NCI-H1105 treated with DMSO at 0.1 percent for 48 hours (cell line): ENCODE data around the gene ALPK3.
"Not testable (repeated sequence)": the region's sequence is repeated elsewhere in the genome, so short reads cannot be mapped to it uniquely, and the experiment has no call there.

Source experiments
- DNase-seq: peaks from one replicate; lab custom pipeline; 2025; lab: John Stamatoyannopoulos, UW

The ALPK3 gene

DNA sequence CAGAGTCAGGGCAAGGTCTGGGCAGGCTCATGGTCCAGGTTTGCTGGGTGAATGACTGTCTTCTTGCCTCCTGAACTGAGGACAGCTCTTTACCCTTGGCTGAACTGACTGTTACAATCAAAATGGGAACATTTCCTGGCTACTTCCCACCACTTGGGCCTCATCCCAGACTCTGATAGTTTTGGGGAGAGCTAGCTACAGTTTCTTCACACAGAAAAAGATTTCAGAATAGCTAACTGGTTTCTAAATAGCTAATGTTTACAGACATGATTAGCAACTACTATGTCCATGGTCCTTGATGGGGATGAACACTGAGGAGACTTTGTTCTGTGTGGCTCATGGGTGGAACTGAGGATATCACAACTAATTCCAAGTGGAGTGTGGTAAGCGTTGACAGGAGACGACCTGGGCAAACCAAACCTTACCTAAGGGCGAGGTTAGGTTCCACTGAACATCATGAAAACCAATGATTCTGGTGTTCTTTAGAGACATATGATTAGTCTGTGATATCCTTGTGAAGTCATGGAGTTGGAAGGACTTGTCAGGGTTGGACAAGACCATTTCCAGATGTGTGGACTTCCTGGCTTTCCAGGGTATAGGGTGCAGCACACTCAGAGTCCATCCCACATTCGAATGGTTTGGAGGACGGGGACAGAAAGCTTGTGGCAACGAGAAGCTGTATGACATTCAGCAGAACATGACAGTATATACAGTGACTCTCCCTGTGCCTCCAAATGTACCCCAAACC lies 7.3 kb downstream of the ALPK3 start:
- DNase-seq = no peak

DNA sequence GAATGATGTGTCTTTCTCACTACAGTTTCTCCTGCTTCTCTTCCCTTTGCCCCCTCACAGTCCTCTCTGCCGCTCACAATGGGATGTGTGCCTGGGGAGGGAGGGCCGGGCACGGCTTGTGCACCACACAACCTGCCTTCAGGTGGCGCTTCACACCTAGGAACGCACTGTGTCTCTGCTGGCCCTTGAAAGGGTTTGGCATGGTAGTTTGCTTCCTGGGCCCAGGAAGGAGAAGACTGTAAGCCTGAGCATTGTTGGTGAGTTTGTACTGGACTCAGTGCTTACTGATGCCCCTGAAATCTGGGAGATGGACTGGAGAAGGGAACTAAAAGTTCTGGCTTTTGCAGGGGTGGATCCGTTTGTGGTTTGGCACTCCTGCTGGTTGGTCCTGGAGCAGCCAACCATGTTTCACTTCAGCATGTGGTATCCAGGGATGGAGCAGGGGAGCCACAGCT lies 9.2 kb downstream of the ALPK3 start:
- DNase-seq = no peak

DNA sequence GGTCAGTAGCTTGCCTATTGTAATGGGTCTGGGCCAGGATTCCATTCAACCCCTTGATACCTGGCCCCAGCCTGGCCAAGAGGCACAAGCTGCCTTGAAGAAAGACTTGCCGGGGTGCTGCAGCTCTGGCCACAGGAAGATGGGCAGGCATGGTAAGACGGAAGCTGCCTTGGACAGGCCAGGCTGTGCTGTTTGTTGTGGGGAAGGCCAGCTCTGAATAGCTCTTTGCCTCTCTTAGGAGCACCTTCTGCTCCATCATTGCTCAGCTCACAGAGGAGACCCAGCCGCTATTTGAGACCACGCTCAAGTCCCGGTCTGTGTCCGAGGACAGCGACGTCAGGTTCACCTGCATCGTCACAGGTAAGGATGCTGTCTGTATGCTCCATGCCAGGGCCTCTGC lies 10.1 kb downstream of the ALPK3 start:
- no peak for DNase-seq

DNA sequence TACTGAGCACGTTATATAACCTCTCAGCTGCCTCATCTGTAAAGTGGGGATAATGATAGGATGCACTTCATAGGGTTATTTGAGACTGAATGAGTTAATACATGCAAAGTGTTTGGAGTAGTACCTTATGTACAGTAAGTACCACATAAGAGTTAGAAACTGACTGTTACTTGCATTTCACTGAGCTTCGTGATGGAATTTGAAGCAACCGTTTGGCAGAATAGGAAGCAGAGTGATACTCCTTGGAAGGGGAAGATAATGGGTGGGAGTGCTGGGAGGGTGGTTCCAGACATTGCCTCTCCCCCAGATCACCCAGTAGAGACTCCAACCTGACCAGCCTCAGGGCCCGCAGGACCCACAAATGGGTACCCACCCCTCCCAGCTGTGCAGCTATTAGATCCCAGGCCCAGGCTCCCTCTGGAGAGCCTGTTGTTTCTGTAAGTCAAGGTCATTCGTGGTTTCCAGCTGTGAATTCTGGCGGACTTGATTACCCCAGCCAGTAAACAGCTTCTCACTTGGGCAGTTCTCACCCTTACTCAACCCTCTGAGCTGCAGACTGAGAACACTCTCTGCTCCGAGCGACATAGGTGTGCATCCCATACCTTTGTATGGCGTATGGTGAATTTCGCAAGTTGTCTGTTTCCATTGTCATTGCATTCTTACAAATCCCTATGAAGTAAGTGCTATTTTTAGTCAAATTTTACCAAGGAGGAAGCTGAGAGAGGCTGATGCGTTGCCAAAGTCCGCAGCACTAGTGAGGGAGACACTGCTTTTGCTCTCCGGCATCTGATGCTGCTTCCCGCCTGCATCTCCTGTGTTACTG lies 11.1 kb downstream of the ALPK3 start:
- no peak for DNase-seq

DNA sequence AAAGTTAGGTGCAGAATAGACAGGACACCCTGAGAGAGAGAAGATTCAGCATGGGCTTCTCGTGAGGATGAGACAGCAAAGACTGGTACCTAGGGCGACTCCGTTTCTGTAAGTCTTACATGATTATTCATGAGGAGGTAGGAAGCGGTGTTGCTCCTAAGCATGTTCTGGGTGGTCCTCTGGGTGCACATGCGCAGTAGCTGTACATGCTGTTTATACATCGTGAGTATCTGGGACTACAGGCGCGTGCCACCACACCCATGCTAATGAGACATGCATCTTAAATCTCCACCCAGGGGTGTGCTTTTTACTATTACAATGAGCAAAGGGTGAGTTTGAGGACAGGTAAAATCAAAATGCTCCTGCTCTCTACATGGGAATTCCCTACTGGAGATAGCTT lies 12.3 kb downstream of the ALPK3 start:
- DNase-seq = no peak

DNA sequence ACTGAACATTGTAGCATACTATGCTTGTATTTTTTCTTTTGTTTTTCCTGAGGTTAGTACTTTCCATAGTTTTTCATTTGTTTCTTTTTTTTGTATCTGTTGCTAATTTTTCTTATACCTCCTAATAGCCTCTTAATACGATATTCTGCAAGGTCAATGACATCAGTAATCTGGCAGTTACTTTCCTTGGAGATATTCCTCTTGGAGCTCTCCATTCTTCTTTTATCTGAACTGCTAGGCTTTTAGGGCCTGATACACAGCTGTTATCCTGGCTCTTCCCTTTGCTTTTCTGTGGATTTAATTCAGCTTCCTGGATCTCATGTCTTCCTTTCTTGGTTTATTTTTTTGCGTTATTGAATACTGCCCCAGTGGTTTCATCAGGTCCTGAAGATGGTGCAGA lies 12.9 kb downstream of the ALPK3 start:
- no peak for DNase-seq

DNA sequence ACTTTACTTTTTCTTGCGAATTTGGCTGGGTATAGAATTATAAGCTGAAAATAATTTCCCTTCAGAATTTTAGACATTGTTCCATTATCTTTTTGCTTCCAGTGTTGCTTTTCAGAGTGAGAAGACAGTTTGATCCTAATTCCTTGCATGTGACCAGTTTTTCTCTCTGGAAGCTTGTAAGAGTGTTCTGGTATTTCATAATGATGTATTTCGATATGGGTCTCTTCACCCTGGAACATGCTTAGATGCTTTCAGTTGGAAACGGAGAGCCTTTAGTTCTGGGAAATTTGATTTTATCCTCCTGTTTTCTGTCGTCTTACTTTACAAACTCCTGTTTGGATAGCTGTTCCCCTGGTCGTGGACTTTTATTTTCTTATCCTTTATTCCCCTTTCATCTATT lies 13.9 kb downstream of the ALPK3 start:
- no peak for DNase-seq

DNA sequence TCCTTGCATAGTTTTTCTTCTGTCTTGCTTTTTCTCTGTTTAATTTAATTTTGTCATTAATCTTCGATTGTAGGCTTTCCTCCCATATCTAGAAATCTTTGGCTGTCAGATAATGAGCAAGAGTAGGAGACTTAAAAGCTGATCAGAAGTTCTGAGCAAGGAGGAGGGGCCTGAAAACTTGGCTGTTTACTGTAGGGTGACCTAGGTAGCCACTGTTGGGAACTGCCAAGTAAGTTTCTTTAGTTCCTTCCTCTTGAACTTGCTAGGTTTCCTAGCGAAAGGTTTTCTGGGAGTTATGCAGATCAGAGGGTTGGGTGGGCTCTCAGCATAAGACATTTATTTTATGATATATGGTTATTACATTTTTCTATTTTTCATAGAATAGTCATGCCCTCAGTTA lies 14.5 kb downstream of the ALPK3 start:
- DNase-seq = no peak

DNA sequence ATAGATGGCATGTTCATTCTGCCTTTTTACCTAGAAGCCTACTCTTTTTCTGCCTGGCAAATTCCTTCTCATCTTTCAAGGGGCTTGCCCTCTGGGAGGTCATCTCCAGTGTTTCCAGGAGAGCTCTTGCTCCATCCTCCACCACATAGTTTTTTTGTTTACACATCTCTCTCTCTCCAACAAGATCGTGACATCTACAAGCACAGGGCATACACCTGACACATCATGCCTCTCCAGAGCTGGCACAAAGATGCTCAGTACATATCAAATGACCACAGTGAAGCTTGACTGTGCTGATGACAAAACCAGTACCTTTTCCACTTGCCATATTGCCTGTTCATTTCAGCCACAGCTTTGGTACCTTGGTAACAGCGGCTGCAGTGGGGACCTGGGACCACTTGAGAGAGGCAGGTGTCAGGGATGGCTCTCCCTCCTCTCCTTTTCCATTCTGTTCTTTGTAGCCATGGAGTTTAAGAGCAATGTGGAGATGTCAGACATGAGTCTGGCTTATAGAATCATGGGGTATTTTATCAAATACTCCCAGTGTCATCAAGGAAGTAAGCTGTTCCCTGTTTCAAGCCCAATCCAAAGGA lies 15.4 kb downstream of the ALPK3 start:
- DNase-seq = no peak

DNA sequence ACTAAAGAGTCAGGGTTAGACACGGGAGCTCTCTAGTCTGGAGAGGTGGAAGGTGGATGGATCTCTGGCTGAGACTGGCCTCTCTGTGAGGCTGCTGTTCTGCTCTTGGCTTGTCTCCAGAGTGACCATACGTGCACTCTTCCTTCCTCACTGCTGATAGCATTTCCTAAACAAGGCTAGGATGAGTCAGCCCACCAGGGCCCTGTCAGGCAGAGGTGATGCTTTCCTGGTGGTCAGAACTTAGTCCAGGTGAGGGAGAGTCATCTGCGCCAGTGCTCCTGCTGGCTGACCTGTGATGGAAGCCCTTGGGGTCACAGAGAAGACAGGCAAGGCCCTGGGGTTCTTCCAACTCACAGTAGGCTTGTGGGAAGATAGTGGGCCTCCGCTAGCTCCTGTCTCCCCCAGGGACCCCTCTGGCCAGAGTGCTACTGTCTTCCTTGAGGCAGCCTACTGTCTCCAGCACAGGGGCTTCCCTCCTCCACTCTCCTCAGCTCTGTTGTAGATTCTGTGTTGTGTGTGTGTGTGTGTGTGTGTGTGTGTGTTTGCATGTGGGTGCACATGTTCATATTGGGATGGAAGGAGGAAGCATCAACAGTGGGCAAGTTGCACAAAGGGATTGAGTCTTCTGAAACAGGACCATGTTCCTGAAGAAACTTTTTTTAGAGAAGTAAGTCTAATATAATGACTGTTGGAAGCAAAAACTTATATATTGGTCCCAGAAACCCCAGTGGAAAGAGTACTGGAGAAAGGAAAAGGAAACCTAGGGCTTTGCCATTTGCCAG lies 16.5 kb downstream of the ALPK3 start:
- DNase-seq = no peak

DNA sequence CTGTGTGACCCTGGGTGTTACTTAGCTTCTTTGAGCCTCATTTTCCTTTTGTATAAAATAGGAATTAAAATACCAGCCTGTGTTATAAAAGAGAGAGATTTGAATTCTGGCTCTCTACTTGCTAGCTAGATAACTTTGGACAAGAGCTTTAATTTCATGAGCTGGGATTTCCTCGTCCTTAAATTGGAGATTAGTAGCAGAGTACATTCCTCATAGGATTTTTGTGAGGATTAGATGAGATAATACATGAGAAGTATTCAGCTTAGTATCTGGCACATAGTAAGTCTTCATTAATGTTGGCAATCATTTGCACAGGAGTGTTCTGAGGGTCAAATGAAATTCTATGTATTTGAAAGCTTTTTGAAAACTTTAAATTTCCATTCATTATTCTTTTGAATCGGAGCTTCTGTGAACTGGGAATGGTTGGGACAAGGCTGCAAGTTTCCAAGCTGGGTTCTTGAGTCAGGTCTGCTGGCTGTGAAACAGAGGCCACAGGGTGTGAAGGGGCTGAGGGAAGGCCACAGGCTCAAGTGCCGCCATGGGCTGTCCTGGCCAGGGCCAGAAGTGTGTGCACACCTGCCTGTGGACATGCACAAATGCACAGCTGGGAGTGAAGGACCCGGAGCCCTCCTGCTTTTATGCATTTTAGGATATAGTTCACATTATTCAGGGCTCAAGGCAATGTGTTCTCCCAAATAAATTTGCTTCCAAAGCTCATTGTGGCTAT lies 17.2 kb downstream of the ALPK3 start:
- no peak for DNase-seq

DNA sequence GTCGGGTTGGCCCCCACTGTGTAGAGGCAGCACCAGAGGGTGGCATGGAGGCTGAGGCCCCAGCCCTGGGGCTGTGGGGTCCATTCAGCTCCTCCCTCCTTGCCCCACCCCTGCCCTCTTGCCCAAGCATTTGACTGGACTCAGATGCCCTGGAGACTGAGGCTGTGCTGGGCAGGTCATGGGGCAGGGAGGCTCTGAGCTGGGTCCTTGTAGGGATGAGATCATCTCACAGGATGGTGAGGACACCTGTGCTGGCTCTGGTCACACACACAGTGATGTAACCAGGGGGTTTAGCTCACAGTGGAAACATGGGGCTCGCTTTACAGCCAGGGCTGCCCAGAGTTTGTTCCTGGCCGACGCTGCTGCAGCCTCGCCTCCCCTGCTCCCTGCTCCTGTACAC lies 17.8 kb downstream of the ALPK3 start:
- no peak for DNase-seq

DNA sequence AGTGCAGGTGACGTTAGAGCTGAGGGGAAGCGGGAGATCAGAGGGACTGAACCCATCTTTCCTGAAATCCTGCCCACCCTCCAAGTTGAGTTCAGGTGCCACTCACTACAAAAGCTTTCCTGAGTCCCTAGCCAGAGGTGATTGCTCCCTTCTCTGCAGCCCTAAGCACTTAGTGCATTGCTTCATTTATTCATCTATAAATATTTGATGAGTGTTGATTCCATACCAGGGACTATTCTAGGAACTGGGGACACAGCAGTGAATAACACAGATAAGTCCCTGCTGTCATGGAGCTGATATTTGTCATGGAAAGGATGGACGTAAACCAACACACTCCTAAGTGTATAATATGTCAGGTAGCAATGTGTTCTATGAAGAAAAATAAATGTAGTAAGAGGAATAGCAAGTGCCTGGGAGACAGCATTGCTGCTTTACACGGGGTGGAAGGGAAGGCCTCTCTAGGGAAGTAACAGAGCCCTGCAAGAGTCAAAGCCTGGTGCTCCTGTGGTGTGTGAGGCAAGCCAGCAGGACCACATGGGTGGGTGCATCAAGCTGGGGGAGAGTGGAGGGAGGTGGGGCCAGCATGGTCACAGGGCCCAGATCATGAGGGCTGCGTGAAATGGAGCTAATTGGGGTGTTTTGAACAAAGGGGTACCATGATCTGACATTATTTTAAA lies 18.6 kb downstream of the ALPK3 start:
- DNase-seq = no peak

DNA sequence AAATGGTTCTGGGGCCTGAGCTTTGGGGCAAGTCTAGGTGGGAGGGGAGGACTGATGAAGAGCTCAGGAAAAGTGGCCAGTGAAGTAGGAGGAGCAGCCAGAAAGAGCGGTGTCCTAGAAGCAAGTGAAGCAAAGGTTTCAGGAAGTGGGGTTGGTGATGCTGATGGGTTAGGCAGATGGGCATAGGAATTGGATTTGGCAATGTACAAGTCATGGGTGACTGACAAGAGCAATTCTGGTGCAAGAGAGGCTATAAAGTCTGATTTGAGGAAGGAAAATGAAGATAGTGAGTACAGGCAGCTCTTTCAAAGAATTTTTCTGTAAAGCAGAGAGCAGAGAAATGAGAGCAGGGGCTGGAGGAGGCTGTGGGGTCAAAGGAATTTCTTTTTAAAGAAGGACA lies 19.7 kb downstream of the ALPK3 start:
- no peak for DNase-seq

DNA sequence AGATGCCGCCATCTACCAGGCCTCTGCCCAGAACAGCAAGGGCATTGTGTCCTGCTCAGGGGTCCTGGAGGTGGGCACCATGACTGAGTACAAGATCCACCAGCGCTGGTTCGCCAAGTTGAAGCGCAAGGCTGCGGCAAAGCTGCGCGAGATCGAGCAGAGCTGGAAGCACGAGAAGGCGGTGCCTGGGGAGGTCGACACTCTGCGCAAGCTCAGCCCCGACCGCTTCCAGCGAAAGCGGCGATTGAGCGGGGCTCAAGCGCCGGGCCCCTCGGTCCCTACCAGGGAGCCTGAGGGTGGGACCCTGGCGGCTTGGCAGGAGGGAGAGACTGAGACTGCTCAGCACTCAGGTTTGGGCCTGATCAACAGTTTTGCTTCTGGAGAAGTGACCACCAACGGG lies 22.6 kb downstream of the ALPK3 start:
- no peak for DNase-seq

DNA sequence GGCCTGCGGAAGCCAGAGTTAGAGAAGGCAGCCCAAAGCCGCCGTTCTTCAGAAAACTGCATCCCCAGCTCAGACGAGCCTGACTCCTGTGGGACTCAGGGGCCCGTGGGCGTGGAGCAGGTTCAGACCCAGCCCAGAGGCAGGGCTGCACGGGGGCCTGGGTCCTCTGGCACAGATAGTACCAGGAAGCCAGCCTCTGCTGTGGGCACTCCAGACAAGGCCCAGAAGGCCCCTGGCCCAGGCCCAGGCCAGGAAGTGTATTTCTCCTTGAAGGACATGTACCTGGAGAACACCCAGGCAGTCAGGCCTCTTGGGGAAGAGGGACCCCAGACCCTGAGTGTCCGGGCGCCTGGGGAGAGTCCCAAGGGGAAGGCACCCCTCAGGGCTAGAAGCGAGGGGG lies 23.1 kb downstream of the ALPK3 start:
- DNase-seq = no peak

DNA sequence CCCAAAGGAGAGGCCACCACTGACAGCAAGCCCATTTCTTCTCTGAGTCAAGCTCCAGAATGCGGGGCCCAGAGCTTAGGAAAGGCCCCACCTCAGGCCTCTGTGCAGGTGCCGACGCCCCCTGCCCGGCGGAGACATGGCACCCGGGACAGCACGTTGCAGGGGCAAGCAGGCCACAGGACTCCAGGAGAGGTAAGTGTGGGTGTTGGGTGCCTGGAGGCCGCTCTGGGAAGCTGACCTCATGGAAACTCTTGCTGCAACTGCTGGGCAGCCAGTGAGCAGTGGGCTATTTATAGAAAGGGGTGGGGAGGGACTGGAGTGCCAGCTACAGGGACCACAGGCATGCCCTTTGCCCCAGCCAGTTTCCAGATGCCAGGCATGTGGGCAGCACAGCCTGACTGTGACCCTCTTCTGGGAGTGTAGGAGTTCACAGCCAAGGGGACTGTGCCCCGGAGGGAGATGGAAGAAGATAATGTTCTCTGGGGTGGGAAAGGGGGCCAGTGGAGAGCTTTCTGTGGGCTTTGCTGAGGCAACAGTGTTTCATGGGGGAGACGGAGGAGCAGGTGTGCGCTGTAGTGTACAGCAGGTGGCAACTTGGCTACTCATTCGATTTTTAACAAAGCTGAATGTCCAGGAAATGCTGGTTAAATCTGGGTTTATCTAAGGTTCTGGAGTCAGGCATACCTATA lies 23.7 kb downstream of the ALPK3 start:
- no peak for DNase-seq

DNA sequence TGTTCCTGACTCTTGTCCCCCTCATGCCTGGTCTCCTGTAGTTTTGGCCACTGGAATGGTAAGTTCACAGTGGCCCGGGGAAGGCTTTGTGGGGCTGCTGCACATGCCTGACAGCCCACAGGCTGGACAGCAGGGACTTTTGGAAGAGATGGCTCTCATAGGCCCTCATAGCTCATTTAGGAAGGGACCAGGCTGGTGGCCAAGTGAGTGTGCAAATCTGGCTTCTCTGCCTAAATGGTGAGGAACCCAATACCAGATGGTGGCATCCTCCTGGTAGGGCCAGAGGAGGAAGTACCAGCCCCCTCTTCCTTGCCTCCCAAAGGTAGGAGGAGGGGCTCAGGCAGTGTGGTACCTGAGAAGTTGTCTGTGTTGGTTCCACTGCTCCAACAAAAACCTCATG lies 25.6 kb downstream of the ALPK3 start:
- DNase-seq = no peak

DNA sequence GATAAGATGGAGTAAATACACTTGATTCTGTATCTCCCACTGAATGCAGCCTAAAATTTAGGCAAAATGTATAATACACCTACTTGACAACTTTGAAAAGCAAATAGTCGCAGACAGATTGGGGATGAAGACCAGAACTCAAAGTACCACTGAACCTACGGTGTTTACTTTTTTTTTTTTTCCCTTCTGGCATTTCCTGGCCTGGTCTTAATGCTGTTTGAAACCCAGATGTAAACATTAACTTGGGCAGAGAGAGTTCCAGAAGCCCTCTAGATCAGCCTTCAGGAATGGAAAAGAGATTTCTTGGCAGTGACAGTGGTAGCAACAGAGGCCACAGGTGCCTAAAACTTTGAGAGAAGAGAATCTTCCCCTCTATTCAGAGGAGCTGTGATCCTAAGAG lies 27.8 kb downstream of the ALPK3 start:
- DNase-seq = no peak

DNA sequence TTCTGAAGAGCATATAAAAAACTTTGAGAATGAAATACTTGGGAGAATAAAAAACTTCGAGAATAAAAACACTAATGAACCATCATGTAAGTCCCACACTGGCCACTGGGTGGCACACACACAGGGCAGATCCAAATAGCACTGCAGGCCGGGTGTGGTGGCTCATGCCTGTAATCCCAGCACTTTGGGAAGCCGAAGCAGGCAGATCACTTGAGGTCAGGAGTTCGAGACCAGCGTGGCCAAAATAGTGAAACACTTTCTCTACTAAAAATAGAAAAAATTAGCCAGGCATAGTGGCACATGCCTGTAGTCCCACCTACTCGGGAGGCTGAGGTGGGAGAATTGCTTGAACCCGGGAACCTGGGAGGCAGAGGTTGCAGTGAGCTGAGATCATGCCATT lies 28.5 kb downstream of the ALPK3 start:
- DNase-seq = not testable (repeated sequence)

DNA sequence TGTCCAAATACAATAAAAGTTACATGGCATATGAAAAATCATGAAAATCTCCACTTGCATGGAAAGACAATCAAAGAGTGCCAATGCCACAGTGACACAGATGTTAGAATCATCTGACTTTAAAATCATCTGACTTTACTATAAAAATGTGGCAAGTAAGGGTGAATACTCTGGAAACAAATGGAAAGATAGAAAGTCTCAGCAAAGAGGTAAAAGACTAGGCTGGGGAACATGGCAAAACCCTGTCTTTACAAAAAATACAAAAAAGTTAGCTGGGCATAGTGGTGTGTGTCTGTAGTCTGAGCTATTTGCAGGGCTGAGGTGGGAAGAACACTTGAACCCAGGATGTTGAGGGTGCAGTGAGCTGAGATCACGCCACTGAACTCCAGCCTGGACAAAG lies 29.1 kb downstream of the ALPK3 start:
- no peak for DNase-seq
